KMS-11 (cell line): Measurements from ENCODE around the gene TLDC2.

Source experiments
- H2AFZ ChIP-seq: fragments of 200-600 bp; sonication (generic); 2 replicates; pipeline ENCODE4 v1.6.1; 2016; ENCODE audit warnings: antibody characterized with exemption, mixed run types, low read depth
- H3K27ac ChIP-seq: fragments of 200-600 bp; sonication (generic); 2 replicates; pipeline ENCODE4 v1.6.1; 2016; ENCODE audit warnings: mild to moderate bottlenecking, mixed run types
- H3K27me3 ChIP-seq: fragments of 200-600 bp; sonication (generic); 2 replicates; pipeline ENCODE4 v1.6.1; 2017; ENCODE audit warnings: mild to moderate bottlenecking, low read depth, mixed run types, moderate library complexity; ENCODE audit not compliant: insufficient read depth
- H3K36me3 ChIP-seq: fragments of 200-600 bp; sonication (generic); 2 replicates; pipeline ENCODE4 v1.6.1; 2017; ENCODE audit warnings: mild to moderate bottlenecking, mixed run types; ENCODE audit not compliant: insufficient read depth
- H3K4me1 ChIP-seq: fragments of 200-600 bp; sonication (generic); 2 replicates; pipeline ENCODE4 v1.6.1; 2016; ENCODE audit warnings: mild to moderate bottlenecking, low read depth, mixed run types; ENCODE audit not compliant: poor library complexity, severe bottlenecking
- H3K4me2 ChIP-seq: fragments of 200-600 bp; sonication (generic); 2 replicates; pipeline ENCODE4 v1.7.0; 2016; ENCODE audit warnings: mild to moderate bottlenecking, mixed run types
- H3K4me3 ChIP-seq: fragments of 200-600 bp; sonication (generic); IDR thresholded peaks from 2 replicates; pipeline ENCODE4 v1.6.1; 2017; ENCODE audit warnings: low read depth, low read length, mixed read lengths; ENCODE audit not compliant: insufficient read depth
- H3K79me2 ChIP-seq: fragments of 200-600 bp; sonication (generic); 2 replicates; pipeline ENCODE4 v1.6.1; 2016; ENCODE audit warnings: low read depth, mixed run types; ENCODE audit not compliant: insufficient read depth
- H3K9ac ChIP-seq: fragments of 200-600 bp; sonication (generic); 2 replicates; pipeline ENCODE4 v1.6.1; 2016; ENCODE audit warnings: mild to moderate bottlenecking, mixed run types
- H4K20me1 ChIP-seq: fragments of 200-600 bp; sonication (generic); 2 replicates; pipeline ENCODE4 v1.6.1; 2016; ENCODE audit warnings: mild to moderate bottlenecking, mixed run types; ENCODE audit not compliant: insufficient read depth
- TF ChIP-seq, protein P1 (sequence below): fragments of 200-600 bp; sonication (generic); conservative IDR thresholded peaks from 2 replicates; pipeline ENCODE4 v1.6.1; 2017; ENCODE audit warnings: low read depth, mild to moderate bottlenecking, antibody characterized with exemption, low read length, moderate library complexity, mixed read lengths

TLDC2 gene

DNA sequence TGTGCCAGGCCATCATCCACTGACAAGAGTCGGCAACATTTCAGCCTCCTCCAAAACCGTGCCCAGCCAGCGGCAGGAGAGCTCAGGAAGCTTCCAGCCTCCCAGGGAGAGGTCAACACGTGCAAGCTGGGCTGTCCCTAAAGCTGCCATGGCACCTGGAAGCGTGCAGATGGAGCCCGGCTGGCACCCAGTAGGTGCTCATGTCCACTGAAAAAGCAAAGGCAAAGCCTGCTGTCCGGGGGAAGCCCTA is 14.4 kb upstream of the TLDC2 start:
- Histone ChIP-seq H2AFZ (no peak overlapping the region), H3K9ac (no peak overlapping the region), H3K27me3 (no peaks in the 10 kb centered on the region), H3K27ac (no peak overlapping the region), H3K4me3 (no peak overlapping the region), H4K20me1 (no peaks in the 10 kb centered on the region), H3K36me3 (no peaks in the 10 kb centered on the region), H3K4me2 (no peak overlapping the region), H3K4me1 (no peaks in the 10 kb centered on the region), H3K79me2 (no peaks in the 10 kb centered on the region)
- TF ChIP-seq, protein P1, sequence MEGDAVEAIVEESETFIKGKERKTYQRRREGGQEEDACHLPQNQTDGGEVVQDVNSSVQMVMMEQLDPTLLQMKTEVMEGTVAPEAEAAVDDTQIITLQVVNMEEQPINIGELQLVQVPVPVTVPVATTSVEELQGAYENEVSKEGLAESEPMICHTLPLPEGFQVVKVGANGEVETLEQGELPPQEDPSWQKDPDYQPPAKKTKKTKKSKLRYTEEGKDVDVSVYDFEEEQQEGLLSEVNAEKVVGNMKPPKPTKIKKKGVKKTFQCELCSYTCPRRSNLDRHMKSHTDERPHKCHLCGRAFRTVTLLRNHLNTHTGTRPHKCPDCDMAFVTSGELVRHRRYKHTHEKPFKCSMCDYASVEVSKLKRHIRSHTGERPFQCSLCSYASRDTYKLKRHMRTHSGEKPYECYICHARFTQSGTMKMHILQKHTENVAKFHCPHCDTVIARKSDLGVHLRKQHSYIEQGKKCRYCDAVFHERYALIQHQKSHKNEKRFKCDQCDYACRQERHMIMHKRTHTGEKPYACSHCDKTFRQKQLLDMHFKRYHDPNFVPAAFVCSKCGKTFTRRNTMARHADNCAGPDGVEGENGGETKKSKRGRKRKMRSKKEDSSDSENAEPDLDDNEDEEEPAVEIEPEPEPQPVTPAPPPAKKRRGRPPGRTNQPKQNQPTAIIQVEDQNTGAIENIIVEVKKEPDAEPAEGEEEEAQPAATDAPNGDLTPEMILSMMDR = no peak

DNA sequence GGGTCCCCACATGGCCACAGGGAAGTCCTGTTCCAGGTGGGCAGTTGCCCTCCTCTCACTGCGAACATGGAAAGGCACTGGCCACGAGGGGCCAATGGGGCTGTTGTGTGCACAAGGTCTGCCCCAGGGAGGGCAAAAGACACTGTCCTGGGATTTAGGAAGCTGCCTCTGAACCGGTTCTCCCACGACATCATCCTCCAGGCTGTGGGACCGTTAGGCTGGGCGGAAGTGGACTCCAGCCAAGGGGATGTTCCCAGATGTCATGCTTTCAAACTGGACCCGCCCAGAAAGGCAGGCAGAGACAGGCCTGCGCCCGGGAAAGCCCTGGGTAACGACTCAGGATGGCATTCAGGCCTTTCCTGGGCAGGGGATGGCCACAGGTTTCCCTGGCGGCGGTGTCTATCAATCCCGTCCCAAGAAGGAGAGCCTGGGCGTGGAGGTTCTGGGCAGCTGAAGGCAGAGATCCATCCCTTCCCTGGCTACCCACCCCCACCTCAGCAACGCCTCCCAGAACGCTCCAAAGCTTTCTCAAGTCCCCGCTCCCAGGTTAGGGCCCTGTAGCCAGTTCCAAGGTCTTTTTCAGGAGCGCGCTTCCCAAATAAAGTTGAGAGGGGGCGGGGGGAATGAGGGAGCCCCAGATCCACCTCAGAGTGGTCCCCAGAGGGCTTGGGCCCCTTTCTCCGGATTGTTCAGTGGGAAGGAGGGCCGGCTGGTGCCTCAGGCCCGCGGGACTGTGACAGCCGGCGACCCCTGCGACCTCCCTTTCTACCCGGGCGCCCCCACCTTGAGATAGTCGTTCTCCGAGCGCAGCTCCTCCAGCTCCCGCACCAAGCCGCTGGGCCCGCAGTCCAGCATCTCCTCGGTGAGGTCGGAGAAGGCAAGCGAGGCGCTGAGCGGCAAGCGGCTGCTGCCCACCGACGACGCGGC is 13.8 kb upstream of the TLDC2 start:
- Histone ChIP-seq H3K4me3 (no peak overlapping the region), H3K4me1 (peaks cover 4% of the 10 kb centered on the region), H3K79me2 (no peaks in the 10 kb centered on the region), H3K9ac (no peak overlapping the region), H3K4me2 (no peak overlapping the region), H3K36me3 (no peaks in the 10 kb centered on the region), H3K27me3 (no peaks in the 10 kb centered on the region), H4K20me1 (no peaks in the 10 kb centered on the region), H3K27ac (no peak overlapping the region), H2AFZ (no peak overlapping the region)
- TF ChIP-seq, protein P1 = no peak

DNA sequence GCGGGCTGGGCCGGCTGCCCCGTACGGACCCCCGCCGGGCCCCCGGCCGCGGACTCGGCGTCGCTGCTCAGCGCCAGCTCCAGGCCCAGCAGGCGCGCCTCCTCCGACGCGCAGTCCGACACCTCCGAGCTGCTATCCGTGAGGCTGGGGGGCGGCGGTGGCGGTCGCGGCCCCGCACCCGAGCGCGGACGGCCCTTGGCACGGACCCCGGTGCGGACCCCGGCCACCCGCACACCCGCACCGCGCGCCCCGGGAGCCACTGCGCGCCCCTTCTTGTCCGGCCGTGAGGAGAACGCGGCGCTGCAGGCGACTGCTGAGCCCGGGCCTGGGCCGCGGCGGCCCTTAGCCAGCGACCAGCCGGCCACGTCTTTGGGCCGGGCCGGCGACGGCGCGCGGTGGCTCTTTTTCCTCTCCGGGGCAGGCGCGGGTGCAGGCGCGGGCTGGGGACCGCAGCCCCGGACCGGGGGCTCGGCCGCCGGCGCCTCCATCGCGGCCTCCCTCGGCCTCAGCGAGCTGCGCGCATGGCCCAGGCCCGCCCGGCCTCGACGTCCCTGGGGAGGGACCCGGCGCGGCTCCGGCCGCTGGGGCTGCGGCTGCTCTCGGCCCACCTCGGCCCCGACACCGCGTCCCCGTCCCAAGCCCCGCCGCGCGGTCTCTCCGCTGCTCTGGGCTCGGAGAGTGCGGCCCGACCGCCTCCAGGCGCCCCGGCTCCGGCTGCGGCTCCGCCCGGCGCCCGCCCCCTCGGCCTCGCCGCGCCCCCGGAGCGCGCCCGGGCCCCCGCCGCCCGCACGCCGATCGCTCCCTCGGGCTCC is 12.9 kb upstream of the TLDC2 start:
- Histone ChIP-seq H2AFZ (peak overlapping the region; percentile 36; the same call in 1 of the 2 replicates), H3K36me3 (no peaks in the 10 kb centered on the region), H3K4me1 (peaks cover 4% of the 10 kb centered on the region), H3K27ac (no peak overlapping the region), H3K4me3 (no peak overlapping the region), H4K20me1 (no peaks in the 10 kb centered on the region), H3K79me2 (no peaks in the 10 kb centered on the region), H3K9ac (no peak overlapping the region), H3K27me3 (no peaks in the 10 kb centered on the region), H3K4me2 (no peak overlapping the region)
- TF ChIP-seq, protein P1 = no peak

DNA sequence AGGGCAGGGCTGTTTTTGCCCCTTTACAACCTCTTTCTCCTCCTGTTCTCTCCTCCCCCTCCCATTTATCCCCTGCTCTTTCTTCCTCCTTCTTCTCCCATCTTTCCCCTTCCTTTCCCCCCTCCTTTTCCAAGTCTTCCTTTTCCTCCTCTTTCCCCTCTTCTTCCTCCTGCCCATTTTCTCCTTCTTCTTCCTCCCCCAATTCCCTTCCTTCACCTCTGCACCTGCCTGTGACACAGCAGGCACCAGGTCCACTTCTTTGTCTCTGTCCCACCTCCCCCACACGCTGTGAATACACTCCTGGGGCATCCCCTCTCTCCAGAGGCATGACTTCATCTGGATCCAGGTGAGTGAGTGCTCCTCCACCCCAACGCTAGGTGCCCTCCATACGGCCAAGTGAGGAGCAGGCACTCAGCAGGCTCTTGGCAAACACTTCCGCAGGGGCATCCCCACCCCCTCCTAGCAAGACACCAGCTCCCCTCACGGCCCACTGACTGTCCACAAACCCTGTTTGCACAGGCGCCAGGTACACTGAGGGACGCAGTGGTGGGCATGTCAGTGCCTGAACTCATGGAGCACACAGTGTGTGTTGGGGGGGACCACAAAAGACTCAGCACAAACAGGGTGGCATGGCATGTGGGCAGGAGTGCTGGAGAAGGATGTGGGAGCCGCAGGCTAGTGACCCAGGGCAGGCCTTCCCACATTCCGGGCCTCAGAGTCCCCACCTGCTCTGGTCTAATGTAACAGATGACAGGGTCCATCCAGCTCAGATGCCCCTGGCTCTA is 10.7 kb upstream of the TLDC2 start:
- H3K4me3 ChIP-seq = no peak overlapping the region
- H3K9ac ChIP-seq = no peak overlapping the region

More for the DNA sequence above, 10.7 kb upstream of the TLDC2 start:
- H3K27me3 ChIP-seq = no peaks in the 10 kb centered on the region
- H3K4me1 ChIP-seq = peaks cover 4% of the 10 kb centered on the region
- TF ChIP-seq, protein P1 = no peak
- H4K20me1 ChIP-seq = no peaks in the 10 kb centered on the region
- H3K27ac ChIP-seq = no peak overlapping the region
- H2AFZ ChIP-seq = no peak overlapping the region
- H3K79me2 ChIP-seq = no peaks in the 10 kb centered on the region
- no peak overlapping the region for H3K4me2 ChIP-seq
- no peaks in the 10 kb centered on the region for H3K36me3 ChIP-seq
